ENCODE data around the gene ZNRF1. TPM values are rescaled to one million over a fixed set of nuclear protein-coding genes. Genes with fewer than 3 reads are reported as not detected.
"Not testable (repeated sequence)": the region's sequence is repeated elsewhere in the genome, so short reads cannot be mapped to it uniquely, and the experiment has no call there.

Gene ZNRF1
- total RNA-seq, 1 donor from 2014 or later, result 12.9 TPM

DNA sequence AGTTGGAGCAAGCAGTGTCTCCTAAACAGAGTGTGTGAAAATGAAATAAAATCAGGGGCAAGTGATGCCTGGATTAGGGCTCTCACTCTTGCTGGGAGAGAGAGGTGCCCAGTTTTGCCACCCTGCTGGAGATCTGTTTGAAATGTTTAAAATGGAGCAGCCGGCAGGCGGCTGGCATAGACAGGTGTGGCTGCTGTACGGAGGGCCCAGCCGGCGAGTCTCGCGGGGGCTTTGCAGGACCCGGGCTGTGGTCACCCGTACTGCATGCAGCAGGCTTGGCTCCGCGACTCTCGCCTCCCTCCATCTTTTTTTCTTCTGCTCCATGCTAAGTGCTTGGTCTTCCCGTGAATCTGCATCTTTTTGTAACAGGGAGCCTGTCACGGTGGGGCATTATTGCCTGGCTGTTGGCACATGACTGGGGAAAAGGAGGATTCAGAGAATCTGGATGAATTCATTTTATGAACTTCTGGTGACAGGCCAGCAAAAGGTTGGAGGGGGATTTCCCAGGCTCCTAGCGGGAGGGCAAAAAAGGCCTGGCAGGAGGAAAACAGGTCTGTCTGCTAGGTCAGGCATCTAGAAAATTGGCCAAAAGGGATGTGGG, 1.8 kb downstream of the ZNRF1 start:
- peak; percentile 29 for DNase-seq (ENCODE audit: low read depth)

- no peak for DNase-seq (ENCODE audit: low read depth)
These were observed 3.6 kb downstream of the ZNRF1 start for GRCh38 chr16:75002474-75002873.

DNA sequence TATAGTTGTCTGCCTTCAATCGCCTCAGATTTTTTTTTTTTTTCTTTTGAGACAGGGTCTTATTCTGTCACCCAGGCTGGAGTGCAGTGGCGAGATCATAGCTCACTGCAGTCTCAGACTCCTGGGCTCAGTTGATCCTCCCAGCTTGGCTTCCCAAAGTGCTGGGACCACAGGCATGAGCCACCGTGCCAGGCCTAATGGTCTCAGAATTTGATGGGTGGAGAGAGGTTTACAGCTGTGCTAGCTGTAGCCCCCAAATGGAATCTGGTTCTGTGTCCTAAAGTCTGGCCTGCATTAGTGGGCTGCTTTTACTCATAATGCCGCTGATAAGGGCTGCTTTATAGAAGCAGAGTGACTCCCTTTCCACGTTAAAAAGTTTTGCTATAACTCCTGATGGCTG, 5.1 kb downstream of the ZNRF1 start:
- DNase-seq (ENCODE audit: low read depth), result no peak

GRCh38 chr16:75004460-75004859, 5.6 kb downstream of the ZNRF1 start:
- no peak for DNase-seq (ENCODE audit: low read depth)

- DNase-seq (ENCODE audit: low read depth), result no peak
These were observed 6.9 kb downstream of the ZNRF1 start for GRCh38 chr16:75005697-75006096.

DNA sequence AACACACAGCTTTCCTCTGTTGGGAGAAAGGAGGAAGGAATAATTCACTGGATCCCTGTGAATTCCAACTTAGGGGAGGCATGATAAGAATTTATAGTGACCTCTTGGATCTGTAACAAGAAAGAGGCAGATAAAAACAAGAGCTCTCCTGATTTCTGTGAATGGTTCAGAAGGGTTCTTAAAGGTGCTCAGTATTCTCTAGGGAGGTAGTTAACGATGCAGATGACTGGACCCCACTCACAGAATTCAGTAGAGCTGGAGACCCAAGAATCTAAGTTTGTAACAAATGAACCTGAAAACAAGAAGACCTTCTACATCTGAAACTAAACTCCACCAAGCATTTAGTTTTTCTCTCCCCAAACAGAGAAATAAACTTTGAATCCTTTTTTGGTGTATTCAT, 8.6 kb downstream of the ZNRF1 start:
- DNase-seq (ENCODE audit: low read depth), result no peak

DNA sequence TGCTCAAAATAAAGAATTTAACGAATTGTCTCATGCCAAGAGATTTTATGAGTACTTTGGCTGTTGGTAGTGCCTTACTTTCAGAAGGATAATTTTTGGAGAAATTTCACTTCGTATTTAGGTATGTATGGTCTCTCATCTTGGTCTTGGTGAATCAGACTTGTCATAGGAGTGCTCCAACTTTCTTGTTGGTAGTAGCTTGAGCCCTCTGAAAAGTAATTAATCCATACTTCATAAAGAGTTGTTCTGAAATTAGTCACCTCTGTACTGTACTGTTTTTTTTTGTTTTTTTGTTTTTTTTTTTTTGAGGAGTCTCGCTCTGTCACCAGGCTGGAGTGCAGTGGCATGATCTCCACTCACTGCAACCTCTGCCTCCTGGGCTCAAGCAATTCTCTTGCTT, 11.6 kb downstream of the ZNRF1 start:
- no peak for DNase-seq (ENCODE audit: low read depth)

- DNase-seq (ENCODE audit: low read depth), result peak; percentile 94
These were observed 12.9 kb downstream of the ZNRF1 start for GRCh38 chr16:75011634-75012307.

DNA sequence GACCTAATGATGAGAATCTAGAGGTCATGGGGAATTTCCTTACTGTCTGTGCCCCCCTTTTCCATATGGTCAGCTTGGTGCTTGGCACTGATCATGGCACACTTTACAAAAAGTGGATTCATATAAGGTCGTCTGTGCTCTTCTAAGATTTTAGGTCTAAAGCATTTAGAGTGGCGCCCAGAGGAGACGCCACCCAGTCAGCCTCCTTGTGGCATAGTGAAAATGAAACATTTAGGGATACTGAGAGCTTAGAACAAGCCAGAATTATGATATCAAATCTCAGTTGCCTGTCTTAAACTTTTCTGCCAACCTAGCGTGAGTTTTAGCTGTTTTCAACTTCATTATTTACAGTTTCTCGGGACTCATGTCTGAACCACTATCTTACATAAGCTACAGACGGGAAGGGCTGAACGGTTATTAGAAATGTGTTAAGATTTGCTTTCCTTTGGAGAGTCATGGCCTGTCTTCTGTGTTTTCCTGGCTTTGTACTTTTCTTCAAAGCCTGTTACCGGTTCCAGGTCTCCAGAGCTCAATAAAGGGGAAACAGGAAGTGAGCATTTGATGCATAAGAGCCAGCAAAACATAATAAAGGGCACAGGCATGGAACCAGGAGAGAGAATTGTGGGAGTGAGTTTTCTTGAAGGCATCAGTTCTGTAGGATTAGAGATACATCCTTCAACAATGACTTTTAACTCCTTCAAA, 13.7 kb downstream of the ZNRF1 start:
- DNase-seq (ENCODE audit: low read depth), result peak; percentile 33

- not testable (repeated sequence) for DNase-seq (ENCODE audit: low read depth)
These were observed 14.3 kb downstream of the ZNRF1 start for GRCh38 chr16:75013123-75013522.

- no peak for DNase-seq (ENCODE audit: low read depth)
These were observed 15.5 kb downstream of the ZNRF1 start for GRCh38 chr16:75014318-75014717.

GRCh38 chr16:75016451-75017081, 17.7 kb downstream of the ZNRF1 start:
- DNase-seq (ENCODE audit: low read depth), result not testable (repeated sequence)

DNA sequence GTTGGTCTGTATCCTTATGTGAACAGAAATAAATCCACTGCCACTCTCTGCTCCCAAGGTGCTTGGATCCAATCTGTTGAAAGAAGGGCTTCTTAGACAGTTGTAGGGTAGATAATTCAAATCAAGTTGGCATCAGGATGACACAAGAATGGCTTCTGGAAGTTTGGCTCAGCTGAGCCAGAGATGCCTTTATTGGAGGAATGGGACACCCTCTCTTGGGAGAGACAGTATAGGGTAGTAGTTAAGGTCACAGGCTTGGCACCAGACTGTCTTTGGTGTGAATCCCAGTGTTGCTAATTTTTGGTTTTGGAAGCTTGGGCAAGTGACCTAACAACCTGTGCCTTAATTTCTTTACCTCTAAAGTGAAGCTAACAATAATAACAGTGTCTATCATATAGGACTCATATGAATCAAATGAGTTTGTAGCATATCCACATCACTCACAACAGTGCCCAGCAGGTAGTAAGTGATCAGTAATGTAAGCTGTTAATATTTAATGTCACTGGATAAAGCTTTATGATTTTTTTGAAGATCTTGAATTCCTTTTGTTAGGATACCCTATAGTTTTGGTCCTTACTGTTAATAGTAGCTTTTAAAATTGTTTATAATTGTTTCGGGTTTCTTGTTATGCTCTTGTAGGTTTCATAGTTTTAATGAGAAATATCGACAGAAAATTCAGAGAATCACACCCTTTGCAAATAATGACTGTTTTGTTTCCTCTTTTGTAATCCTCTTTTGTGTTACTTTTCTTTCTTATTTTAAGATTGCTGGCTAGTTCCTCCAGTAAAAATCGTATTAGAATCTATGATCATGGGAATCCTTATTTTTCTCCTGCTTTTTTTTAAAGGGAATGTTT, 19.1 kb downstream of the ZNRF1 start:
- DNase-seq (ENCODE audit: low read depth), result no peak

DNA sequence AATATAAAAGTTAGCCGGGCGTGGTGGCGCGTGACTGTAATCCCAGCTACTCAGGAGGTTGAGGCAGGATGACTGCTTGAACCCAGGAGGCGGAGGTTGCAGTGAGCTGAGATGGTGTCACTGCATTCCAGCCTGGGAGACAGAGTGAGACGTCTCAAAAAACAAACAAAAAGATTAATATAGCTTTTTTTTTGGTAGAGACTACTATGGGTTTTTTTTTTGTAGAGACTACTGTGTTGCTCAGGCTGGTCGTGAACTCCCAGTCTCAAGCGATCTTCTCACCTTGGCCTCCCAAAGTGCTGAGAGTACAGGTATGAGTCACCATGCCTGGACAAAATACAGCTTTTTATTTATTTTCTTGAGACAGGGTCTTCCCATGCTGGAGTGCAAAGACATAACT, 20.2 kb downstream of the ZNRF1 start:
- DNase-seq (ENCODE audit: low read depth), result no peak

- DNase-seq (ENCODE audit: low read depth), result no peak
These were observed 20.8 kb downstream of the ZNRF1 start for GRCh38 chr16:75019586-75019985.

GRCh38 chr16:75021410-75021809, 22.6 kb downstream of the ZNRF1 start:
- DNase-seq (ENCODE audit: low read depth), result no peak

GRCh38 chr16:75022567-75022966, 23.7 kb downstream of the ZNRF1 start:
- DNase-seq (ENCODE audit: low read depth), result no peak

GRCh38 chr16:75023009-75023408, 24.2 kb downstream of the ZNRF1 start:
- DNase-seq (ENCODE audit: low read depth), result no peak

DNA sequence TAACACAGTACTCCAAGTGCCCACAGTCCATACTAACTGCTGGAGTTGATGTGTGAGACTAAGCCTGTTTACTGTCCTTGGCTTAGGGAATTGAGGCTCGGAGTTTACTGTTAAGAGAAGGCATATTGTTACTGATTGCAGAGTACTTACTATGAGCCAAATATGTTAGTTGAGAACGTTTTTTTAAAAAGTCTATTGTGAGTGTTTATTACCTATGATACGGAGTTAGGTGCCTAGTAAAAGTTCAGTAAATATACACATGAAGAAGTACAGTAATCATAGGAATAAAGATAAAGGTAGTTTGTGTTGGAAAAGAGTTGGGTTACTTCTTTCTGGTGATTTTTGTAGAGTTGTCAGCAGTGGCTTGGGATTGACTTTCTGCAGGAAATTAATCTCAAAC, 25.4 kb downstream of the ZNRF1 start:
- DNase-seq (ENCODE audit: low read depth), result no peak

DNA sequence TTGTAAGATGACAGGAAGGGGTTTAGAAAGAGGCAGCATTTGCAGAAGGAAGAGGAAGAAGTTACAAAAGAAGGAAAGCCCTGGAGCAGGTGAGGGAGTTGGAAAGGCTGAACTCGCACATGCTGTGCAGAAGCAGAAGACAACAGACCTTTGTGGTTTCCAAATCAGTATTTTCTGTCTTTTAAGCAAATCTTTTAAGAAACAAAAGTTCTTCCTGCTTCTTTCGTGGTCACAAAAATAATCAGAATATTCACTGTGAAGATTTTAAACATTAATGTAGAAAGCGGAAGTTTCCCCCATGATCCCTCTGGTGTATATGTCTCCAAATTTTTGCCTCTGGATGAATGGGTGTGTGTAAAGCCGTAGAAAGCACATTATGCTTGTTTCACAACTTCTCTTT, 25.8 kb downstream of the ZNRF1 start:
- DNase-seq (ENCODE audit: low read depth), result no peak

DNA sequence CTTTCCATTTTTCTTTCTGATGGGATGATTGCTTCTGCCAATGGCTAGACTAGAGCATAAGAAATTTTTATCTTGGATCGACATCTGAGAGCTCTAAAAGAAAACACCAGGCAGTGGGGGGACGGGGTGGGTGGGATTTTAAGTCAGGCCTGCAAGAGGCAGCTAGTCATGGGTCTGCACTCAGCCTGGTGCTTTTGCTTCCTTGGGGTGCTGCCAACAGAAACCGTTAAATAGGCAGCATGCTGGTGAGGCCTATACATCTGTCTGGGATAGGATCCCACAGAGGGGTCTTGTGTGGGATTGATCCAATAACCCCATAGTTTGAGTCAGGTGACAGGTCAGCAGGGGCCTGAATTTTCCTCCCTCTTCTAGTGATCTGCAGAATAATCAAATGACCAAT, 26.9 kb downstream of the ZNRF1 start:
- DNase-seq (ENCODE audit: low read depth), result no peak

Measured in renal cortical epithelial cell (primary cell).